OCI-M2 (cell line): ENCODE measurements around the gene LCN2.

Experiments
- DNase-seq: peaks from one replicate; lab custom pipeline; 2025; ENCODE audit not compliant: unreplicated experiment; lab: John Stamatoyannopoulos, UW

The LCN2 gene

DNA sequence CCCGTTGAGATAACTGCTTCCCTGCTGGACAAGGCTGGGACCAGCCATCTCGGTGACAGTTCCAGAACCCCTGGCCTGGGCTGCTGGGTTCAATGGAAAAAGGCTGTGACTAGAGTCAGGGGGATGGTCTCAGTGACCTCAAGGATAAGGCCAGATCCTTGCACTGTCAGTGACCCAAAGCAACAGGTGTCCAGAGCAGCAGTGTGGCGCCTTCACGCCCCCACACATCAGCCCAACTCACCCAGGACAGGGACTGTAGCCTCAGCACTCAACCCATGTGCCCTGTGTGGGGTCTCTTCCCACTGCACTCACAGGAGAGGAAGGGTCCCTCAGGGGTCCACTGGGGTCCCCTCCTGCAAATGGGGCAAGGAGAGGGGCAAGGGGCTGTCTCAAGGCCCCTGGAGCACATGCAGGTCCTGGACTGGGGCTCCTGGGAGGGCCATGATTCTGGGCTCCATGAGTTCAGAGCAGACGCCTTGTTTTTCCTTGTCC lies 698 bp upstream of the LCN2 start:
- no peak for DNase-seq

DNA sequence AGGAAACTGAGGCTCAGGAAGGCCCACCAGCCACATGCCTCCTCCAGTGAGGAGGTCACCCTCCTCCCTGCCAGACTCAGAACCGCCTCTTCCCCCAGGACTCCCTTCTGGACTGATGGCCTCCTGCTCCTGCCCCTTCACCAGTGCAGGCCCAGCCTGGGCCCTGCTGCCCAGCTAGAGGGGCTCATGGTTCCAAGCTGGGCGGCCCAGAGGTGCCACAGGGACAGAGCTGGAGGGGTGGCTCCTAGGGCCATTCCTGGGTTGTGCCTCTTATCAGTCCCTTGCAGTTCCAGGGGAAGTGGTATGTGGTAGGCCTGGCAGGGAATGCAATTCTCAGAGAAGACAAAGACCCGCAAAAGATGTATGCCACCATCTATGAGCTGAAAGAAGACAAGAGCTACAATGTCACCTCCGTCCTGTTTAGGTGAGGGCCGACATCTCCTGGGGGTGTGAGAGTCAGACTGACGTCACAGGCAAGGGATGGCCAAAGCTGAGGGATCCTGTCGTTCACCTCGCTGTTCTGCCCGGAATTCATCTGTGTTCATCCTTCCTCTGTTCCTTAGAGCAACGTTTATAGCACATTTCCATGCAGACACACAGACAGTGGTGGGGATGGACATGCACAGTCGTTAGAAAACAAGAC lies 819 bp downstream of the LCN2 start:
- DNase-seq, result no peak

DNA sequence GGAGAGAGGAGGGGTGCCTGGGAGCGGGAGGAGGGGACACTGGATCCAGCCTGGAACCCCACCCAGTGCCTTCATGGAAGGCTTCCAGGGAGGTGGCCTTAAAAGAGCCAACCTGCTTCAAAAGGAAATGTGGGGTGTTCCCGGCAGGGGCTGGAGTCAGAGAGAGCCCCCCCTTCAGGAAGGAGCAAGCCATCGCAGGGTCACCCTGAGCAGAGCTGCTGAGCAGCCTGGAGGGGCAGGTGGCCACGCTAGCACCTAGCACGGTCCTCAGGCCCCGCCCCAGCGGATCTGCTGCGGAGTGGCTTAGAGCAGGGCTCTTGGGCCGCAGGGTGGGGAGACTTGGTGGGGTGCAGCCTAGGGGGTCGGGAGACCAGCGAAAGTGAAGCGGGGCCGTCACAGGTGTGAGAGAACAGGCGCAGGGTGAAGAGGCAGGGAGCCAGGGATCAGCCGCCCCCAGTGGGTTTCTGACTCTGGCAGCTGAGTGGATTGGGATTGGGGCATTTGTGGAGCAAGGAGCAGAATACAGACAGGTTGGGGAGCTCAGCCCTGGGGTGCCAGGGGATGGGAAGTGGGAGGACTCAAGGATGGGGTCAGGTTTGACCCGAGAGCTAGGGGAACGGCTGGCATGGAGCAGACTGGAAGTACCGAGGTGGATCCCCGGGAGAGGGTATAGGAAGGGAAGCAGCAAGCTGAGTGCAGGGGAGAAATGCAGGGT lies 1.5 kb downstream of the LCN2 start:
- no peak for DNase-seq

DNA sequence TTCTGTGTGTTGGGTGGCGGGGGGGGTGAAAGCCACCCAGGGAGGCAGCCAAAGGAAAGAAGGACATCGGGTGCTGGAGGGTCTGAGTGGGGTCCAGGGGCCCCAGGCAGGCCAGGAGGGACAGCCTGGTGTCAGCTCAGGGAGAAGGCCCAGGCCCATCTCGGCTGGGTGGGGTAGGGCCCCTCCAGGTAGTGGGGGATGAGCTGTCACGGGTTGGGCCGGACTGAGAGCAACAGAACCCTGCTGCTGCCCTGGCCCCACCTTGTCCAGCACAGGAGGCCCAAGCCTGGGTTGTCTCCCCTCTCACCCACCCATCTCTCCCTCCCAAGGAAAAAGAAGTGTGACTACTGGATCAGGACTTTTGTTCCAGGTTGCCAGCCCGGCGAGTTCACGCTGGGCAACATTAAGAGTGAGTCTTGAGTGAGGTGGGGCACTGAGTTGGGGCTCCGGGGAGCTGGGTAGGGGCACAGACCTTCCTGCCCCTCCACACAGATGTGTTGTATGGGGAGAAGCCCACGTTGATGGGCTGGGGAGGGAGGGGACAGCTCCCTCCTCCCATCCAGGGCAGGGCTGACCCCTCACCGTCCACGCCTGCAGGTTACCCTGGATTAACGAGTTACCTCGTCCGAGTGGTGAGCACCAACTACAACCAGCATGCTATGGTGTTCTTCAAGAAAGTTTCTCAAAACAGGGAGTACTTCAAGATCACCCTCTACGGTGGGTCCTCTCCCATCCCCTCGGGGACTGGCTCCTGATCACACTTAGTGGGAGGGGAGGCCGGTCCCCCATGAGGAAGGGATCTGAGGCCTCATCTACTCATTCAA lies 2.3 kb downstream of the LCN2 start:
- no peak for DNase-seq

DNA sequence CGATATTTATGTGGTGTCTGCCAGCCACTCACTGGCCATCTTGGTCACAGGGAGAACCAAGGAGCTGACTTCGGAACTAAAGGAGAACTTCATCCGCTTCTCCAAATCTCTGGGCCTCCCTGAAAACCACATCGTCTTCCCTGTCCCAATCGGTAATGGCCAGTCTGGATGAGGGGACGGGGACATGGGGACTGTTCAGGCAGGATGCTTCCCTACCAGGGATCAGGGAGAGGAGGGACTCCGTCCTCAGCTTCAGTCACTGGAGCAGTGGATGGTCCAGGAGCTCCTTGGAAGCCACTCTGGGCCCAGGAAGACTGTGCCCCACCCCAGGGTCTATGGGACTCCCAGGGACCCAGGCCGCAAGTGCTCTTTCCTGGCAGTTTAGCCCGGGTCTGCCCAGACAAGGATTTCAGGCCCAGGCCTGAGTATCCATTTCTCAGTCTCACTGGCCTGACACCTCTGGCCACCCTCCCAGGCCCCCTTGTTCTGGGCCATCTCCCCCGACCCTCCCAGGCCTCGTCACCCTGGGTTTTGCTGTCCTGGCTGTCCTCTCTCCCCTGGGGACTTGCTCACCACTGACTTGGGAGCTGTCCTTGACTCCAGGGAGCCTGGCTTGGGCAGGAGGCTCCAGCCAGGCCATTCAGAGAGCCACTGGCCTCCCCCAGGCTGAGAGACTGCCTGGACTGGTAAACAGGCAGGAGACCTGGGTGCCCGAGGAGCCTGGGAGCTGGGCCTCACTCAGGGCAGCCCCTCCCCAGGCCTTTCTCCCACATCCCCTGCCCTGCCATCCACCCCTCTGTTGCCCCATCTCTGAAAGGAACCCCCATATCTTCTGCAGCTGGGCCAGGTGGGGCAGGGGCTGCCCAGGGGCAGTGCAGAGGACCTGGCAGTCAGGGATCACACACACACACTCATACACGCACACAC lies 3.1 kb downstream of the LCN2 start:
- no peak for DNase-seq

DNA sequence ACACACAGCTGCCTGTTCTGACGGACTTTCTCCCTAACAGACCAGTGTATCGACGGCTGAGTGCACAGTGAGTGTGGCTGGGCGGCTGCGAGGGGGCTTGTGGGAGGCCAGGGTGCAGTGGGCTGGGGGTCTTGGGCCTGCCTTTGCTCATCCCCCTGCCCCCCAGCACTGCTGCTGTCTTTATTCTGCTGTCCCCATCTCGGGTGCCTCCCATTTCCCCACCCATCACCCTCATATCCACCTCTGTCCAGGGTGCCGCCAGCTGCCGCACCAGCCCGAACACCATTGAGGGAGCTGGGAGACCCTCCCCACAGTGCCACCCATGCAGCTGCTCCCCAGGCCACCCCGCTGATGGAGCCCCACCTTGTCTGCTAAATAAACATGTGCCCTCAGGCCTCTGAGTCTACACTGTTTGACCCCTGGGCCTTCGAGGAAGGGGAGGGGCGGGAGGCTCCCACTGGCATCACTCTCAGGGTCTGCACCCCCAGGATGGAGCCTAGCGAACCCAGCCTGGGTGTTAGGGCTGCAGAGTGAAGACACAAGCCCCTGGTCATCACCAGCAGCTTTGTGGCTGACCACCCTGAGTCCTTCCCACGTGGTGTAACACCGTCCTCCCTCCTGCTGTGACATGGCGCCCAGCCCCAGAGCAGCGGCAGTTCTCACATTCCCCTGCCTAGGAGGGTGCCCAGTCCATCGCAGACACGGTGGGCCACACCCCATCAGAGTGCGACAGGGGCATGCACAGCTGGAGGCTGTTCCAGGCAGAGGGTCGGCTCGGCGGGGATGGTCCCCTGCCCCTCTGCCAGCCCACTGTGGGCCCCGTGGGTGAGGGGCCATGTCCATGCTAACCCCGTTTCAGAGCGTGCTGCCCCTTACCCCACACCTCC lies 4.0 kb downstream of the LCN2 start:
- no peak for DNase-seq

DNA sequence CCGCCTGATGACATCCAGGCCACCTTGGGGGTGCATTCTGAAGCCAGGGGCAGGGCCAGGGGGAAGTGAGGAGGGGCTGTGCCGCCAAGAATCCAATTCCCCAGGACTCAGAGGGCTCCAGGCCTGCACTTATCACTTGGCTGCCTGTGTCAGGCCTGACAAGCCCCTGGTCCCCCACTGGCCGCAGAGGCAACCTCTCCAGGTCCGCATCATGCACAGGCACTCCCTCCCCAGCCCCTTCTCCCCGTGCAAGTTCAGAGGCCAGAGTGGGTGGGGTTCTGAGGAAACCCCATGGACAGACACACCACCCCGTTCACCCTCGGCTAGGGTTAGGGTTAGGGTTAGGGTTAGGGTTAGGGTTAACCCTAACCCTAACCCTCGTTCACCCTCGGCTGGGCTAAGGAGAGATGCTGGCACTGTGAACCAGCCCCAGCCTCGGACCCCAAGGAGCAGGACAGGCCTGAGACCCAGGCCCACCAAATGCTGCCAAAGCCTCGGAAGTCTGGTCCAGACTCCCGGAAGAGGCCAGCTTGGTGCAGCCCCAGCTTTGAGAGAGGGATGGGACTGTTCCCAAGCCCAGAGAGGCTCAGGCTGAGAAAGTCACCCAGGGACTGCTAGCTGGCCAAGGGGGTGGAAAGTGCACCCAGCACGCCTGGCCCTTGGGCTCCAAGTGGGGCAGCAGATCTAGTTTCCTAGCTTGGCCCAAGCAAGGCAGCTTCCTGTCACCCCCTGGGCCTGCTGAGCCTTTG lies 4.9 kb downstream of the LCN2 start:
- DNase-seq, result no peak

DNA sequence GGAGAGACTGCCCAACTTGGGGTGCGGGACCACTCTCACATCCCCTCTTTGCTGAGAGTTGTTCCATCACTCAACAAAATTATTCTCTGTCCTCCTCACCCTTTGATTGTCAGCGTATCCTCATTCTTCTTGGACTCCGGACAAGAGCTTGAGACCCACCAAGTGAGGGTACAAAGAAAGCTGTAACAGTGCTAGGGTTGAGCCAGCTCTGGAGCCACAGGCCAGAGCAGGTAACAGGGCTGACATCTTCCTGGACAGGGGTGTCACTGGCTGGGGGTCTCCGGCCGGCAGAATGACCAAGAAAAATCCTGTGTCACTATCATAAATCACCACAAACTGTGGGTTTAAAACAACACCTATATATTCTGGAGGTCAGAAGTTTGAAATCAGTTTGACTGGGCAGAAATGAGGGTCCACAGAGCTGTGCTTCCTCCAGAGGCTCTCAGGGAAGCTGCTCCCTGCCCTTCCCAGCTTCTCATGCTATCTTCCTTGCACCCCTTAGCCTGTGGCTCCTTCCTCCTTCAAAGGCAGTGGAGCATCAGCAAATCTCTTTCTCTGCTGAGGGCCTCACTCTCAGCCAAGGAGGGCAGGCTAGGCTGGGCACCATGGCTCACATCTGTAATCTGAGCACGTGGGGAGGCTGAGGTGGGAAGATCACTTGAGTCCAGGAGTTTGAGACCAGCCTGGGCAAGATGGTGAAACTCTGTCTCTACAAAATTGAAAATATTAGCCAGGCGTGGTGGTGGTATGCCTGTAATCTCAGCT lies 6.7 kb downstream of the LCN2 start:
- no peak for DNase-seq

DNA sequence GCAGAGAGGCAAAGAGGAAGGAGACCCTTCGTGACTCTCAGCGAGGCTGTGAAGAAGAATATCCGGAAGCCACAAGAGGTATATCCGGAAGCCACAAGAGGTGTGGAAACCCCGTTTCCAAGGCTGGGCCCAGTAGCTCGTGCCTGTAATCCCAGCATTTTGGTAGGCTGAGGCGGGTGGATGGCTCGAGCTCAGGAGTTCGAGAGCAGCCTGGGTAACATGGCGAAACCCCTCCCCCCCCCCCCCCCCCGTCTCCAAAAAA lies 10.2 kb downstream of the LCN2 start:
- no peak for DNase-seq

DNA sequence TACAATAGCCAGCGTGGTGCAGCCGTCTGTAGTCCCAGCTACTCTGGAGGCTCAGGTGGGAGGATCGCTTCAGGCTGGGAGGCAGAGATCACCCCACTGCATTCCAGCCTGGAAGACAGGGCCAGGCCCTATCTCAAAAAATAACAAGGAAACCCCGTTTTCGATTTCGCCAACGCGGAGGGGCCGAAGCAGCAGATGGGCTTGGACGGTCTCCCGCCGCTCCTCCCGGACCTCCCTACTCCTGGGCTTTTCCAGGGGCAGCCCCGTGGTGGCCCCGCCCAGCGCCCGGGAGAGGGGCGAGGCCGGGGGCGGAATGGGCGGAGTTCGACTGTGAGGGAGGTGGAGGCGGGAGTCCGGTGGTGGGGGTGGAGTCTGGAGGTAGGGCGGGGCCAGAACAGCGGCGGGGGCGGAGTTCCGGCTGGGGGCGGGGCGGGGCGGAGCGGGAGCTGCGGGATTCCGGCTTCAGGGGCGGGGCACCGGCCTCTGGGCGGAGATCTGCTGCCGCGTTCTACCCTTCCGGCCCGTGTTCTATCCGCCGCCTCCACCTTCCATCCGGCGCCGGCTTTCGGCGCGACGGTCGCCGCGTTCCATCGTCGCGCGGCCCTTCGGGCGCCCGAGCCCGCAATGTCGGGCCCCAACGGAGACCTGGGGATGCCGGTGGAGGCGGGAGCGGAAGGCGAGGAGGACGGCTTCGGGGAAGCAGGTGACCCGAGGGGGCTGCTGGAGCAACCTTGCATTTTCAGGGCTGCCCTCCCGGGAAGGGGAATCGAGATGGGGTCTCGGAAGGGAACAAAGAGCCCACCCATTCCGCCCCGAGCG lies 10.7 kb downstream of the LCN2 start, which contains the start of gene BBLN:
BBLN (plus strand) TSS at position 482 of the 819 bp plus-strand sequence; CDS start at position 625, 143 bp downstream.
- DNase-seq, result peak; percentile 30

DNA sequence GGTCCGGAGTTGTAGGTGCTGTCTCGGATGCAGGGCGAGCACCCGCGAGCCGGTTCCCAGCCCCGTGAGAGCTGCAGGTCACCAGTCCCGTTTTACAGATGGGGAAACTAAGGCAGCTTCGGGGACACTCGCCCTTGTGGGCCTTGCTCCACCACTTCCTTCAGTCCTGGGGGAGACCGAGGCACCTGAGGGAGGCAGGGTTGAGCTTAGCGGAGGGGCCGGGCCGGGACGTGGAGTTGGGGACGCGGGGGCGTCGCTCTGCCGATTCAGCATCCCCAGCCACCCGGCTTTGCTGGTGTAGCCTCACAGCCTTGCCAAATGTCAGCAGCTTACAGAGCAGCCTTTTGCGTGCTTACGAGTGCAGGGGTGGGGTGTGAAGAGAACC lies 11.3 kb downstream of the LCN2 start:
- DNase-seq, result no peak

DNA sequence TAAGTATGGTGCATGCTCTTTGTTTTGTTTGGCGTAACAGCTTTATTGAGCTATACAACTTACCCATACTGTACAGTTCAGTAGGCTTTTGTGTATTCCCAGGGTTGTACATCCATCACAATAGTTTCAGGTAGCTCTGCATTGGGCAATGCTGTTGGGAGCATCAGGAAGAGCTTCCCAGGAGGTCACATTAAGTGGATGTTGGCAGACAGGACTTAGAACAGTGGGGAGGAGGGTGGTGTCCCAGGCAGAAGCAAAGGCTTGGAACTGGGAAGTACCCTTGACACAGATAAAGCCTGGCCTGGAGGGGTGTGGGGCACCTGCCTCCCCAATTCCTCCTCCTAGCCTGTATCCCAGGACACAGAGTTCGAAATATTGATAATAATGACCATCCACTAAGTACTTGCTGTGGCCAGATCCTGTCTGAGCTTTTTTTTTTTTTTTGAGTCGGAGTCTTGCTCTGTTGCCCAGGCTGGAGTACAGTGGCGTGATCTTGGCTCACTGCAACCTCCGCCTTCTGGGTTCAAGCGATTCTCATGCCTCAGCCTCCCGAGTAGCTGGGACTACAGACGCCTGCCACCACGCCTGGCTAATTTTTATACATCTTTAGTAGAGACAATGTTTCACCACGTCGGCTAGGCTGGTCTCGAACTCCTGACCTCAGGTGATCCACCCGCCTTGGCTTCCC lies 12.1 kb downstream of the LCN2 start:
- no peak for DNase-seq

DNA sequence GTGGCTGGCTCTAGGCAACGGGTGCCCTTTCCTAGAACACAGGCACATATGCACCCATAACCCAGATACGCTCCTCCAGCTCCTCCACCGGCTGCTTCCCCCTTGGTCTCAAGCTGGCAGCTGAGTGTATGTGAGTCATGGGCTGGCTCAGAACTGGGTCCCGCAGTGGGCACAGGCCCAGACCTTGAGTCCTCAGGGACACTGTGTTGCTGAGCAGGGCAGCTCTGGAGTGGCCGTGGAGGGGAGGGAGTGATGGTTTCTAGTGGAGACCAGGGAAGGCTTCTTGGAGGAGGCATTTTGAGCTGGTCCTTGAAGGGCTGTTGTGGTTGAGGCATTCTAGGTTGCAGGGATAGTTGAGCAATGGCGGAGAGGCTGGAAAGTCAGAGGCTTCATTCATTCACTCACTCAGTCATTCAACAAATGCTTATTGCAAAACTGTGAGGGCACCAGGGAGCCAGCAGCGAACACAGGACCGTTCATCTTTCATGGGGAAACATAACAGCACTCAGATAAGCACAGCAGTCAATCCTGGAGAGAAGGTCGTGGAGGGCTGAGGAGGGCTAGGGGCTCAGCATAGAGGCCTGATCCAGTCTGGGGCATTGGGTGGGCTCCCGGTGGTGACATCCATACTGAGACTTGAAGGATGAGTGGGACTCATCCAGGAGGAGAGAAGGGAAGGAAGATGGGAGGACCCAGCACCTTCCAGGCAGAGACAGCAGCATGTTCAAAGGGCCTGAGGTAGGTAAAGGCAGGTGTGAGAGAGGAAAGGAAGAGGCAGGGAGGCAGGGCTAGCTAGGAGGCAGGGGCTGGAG lies 13.2 kb downstream of the LCN2 start:
- no peak for DNase-seq

DNA sequence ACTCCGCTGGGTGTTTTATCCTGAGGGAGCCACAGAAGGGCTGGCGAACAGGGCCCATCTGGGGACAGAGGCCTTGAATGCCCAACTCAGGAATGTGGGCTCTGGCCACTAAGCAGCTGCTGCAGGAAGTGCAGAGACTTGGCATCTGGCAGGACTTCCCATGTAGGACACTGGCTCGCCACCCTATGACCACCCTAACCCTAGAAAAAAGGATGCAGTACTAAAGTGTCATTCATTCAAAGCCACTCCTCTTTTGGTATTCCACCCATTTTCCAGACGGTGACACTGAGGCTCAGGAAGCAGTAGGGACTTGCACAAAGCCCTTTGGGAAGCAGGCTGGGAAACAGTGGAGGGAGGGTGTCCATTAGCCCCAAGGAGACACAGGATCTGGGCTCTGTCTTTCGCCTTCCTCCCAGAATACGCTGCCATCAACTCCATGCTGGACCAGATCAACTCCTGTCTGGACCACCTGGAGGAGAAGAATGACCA lies 13.8 kb downstream of the LCN2 start:
- no peak for DNase-seq

DNA sequence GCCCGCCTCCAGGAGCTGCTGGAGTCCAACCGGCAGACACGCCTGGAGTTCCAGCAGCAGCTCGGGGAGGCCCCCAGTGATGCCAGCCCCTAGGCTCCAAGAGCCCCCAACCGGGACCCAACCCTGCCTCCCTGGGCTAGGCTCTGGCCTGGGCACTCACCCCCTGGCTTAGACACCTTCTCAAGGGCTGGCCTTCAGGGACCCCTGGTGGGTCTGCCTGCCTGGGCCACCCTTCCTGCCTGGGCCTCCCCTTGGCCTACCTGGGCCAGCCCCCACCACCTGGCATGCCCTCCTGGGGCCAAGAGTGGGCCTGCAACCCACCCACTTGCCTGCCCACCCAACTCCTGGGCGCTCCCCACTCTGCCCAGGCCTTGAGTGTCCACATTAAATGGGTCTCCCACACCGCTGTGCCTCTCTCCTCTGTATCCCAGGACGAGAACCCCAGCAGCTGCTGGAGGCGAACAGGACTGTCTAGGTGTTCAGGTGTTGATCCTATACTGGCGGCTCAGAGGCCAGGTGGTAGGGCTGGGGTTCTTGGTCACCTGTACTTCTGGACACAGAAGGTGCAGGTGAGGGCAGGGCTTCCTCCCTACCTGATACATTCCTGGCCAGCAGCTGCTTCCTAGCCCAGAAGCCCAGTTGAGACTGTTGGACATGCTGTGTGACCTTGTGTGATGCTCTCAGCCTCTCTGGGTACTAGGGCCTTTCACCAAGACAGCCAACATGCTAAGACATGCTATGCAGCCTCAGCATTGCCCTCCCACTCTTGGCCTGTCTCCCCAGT lies 14.5 kb downstream of the LCN2 start:
- no peak for DNase-seq
